OCI-LY1 (cell line): ENCODE measurements around the gene FOXA1.

Experiments used
- CTCF ChIP-seq: fragments of 200-600 bp; sonication (generic), shearing (Covaris generic); IDR thresholded peaks from 2 replicates; pipeline ENCODE4 v1.5.1; 2017; ENCODE audit warnings: mild to moderate bottlenecking, antibody characterized with exemption, low read length, moderate library complexity, mixed read lengths
- EZH2 ChIP-seq: fragments of 200-600 bp; sonication (generic), shearing (Covaris generic); IDR thresholded peaks from 2 replicates; pipeline ENCODE4 v1.8.0; 2017; ENCODE audit warnings: borderline replicate concordance, mixed run types, mild to moderate bottlenecking, antibody characterized with exemption, low read length, moderate library complexity, mixed read lengths

GRCh38 chr14:37544407-37544806 lies 50.6 kb downstream of the FOXA1 start:
- TF ChIP-seq CTCF (no peak), EZH2 (no peak)
